Activated CD4-positive, alpha-beta memory T cell treated with anti-CD3 and anti-CD28 coated beads for 36 hours (primary cell): ENCODE results near the gene CENATAC. TPM values are rescaled to one million over a fixed set of nuclear protein-coding genes. Genes with fewer than 3 reads are reported as not detected.
"Not testable (repeated sequence)": the region's sequence is repeated elsewhere in the genome, so short reads cannot be mapped to it uniquely, and the experiment has no call there.

Experiments used
- CTCF ChIA-PET: fragments of 350-600 bp; sonication (Branson Sonifier 250); formaldehyde crosslinking; loops from one replicate; lab custom pipeline; 2021; ENCODE audit warnings: antibody characterized with exemption, inconsistent platforms; lab: Charles Lee
- POLR2A ChIA-PET: fragments of 350-600 bp; sonication (Branson Sonifier 250); formaldehyde crosslinking; loops from one replicate; lab custom pipeline; 2021; ENCODE audit warnings: antibody characterized with exemption; lab: Charles Lee
- DNase-seq: peaks from one replicate; pipeline ENCODE4 v3.0.0-alpha.2; 2020
- H3K27ac Mint-ChIP-seq: one replicate; pipeline ENCODE4 v1.8.0; 2021; ENCODE audit warnings: mixed read lengths
- H3K27me3 Mint-ChIP-seq: one replicate; pipeline ENCODE4 v1.8.0; 2021; ENCODE audit warnings: mixed read lengths
- H3K36me3 Mint-ChIP-seq: one replicate; pipeline ENCODE4 v1.8.0; 2021; ENCODE audit warnings: mixed read lengths
- H3K4me1 Mint-ChIP-seq: one replicate; pipeline ENCODE4 v1.8.0; 2021; ENCODE audit warnings: low read depth, mixed read lengths
- H3K4me3 Mint-ChIP-seq: one replicate; pipeline ENCODE4 v1.8.0; 2021; ENCODE audit warnings: mild to moderate bottlenecking, mixed read lengths
- H3K9me3 Mint-ChIP-seq: one replicate; pipeline ENCODE4 v1.8.0; 2021; ENCODE audit warnings: mixed read lengths
- intact Hi-C: fragments of 100-400 bp; cut with micrococcal nuclease; formaldehyde crosslinking; loops from one replicate; pipeline ENCODE4 v1.15.1; 2023
- microRNA-seq: library from miRNA; unstranded; fragments of <30 nt; microRNA quantifications from one replicate; pipeline ENCODE4 v1.2.0, GENCODE V29; 2022; ENCODE audit warnings: borderline number of aligned reads, borderline microRNAs expressed, borderline replicate concordance
- total RNA-seq, 2 experiments: library from RNA; stranded (reverse); gene quantifications; one replicate each; pipeline ENCODE4 v1.2.3, GENCODE V29; 2021

The CENATAC gene
- total RNA-seq, 2 experiments from 2014 or later = 21.4 to 22.3 TPM

DNA sequence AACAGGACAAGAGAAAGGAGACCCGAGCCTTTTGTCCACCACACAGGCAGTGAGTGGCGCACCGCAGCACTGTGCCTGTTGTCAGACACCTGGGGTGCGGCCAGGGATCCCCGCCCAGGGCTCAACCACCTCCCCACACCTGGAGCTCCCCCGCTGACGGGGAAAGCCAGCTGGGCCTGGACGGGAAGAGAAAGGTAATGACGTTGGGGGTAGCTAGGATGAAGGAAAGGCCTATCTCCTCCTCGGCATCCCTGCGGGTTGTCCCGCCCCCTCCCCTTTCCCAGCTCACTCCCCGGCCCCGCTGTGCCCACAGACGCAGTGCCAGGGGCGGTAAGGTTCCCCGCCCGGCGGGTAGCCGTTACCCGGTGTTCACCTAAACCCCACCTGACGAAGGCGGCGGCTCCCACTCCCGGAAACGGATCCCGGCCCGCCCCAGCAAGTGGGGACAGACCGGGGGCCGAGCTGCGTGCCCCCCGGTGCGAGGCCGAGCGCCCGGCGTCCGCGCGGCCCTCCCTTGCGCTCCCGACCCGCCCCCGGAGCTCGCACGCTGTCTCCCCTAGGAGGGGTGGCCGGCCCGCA is 58.6 kb downstream of the CENATAC start:
- Mint-ChIP-seq H3K36me3 (peaks cover 38% of the 10 kb centered on the region), H3K27ac (peak overlapping the region; percentile 94), H3K4me3 (peak overlapping the region; percentile 96), H3K9me3 (no peaks in the 10 kb centered on the region), H3K27me3 (no peaks in the 10 kb centered on the region), H3K4me1 (peaks cover 44% of the 10 kb centered on the region)
- intact Hi-C loops = loop anchor here (2.0 kb wide), 1 partner anchor 140 kb away; no protein-coding TSS in a partner anchor
- peak; percentile 56 for DNase-seq
- POLR2A ChIA-PET = interaction anchor here (0.5 to 4.7 kb wide), 12 partner anchors 9 to 265 kb away, joined by 3 to 35 read pairs (median 4); partner anchors contain the start of genes C2CD2L, DPAGT1, HINFP and HMBS
- CTCF ChIA-PET = interaction anchor here (0.6 to 2.0 kb wide), 10 partner anchors 9 to 150 kb away, joined by 3 to 12 read pairs (median 5); partner anchors contain the start of genes CBL, HMBS and VPS11

DNA sequence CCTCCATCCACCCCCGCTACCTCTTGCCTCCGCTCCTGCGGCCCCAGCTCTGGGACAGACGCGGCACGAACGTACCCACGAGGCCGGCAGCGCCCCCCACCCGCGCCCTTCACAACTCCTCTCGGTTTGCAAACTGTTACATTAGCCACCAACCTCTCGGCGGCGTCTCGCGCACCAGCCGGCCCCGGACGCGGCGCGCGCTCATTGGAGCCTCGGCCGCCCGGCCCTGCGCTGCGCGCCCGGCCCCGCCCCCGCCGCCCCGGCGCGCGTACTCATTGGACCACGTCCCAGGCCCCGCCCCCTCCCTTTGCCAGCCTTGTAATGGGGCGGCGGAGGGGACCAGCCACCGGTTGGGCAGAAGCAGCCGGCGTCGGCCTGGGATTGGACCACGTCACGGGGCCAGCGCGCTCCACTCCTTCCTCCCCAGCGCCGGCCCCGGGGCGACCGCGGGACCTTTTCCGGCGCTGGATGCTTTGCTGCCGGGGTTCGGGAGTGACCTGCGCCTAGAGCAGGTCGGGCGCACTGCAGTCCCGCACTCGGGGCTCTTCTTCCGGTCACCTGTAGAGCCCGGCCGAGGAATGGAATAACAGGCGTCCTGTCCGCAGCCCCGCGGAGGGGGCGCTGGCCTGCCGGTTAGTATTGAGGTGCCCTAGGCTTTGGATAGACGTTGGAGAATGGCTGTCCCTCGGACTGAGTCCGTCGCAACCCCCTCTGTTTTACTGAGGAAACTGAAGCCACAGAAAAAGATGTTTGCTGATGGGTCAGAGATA is 59.2 kb downstream of the CENATAC start, which contains the start of gene HYOU1:
HYOU1 (minus strand) TSS at position 206 of the 770 bp plus-strand sequence. CDS start 1,045 bp downstream, outside the sequence.
- Mint-ChIP-seq H3K4me1 (peaks cover 38% of the 10 kb centered on the region), H3K9me3 (no peaks in the 10 kb centered on the region), H3K27me3 (no peaks in the 10 kb centered on the region), H3K36me3 (peaks cover 33% of the 10 kb centered on the region), H3K27ac (peak within 1 kb of the TSS; percentile 94), H3K4me3 (peak within 1 kb of the TSS; percentile 96)
- DNase-seq = peak; percentile 99
- ChIA-PET POLR2A (interaction anchor here (0.5 to 4.7 kb wide), 10 partner anchors 9 to 50 kb away, joined by 3 to 35 read pairs (median 6); partner anchors contain the start of genes C2CD2L, DPAGT1, HMBS and VPS11), CTCF (interaction anchor here (0.7 to 2.0 kb wide), 10 partner anchors 10 to 283 kb away, joined by 3 to 12 read pairs (median 4); partner anchors contain the start of genes CBL and VPS11)
- intact Hi-C loops = loop anchor here (1.0 to 2.0 kb wide), 5 partner anchors 10 to 140 kb away; partner anchors contain the start of genes C2CD2L, RPS25, TRAPPC4 and VPS11

GRCh38 chr11:119059128-119059527 is 61.2 kb downstream of the CENATAC start:
- DNase-seq, H3K27ac Mint-ChIP-seq, H3K4me3 Mint-ChIP-seq, POLR2A ChIA-PET, intact Hi-C loops, CTCF ChIA-PET, H3K27me3 Mint-ChIP-seq, H3K9me3 Mint-ChIP-seq: not testable (repeated sequence)
- Mint-ChIP-seq H3K36me3 (peaks cover 15% of the 10 kb centered on the region), H3K4me1 (peaks cover 33% of the 10 kb centered on the region)

DNA sequence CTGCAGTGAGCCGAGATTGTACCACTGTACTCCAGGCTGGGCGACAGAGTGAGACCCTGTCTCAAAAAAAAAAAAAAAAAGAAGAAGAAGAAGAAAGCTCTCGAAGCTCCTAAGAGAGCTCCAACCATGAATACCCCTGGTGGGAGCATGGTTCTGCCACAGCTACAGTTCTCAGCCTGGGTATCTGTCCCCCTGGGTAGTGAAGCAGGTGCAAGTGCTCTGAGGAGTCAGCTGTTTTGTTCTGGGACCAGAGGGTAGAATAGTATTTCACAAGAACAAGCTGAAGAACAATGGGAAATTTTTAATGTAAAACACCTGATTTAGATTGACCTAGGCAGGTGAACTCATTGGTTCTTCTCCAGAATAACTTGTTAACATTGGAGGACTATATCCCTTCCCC is 63.3 kb downstream of the CENATAC start:
- Mint-ChIP-seq H3K36me3 (peaks cover 5% of the 10 kb centered on the region), H3K27me3 (no peaks in the 10 kb centered on the region), H3K27ac (no peak overlapping the region), H3K4me3 (no peak overlapping the region), H3K4me1 (peaks cover 32% of the 10 kb centered on the region), H3K9me3 (no peaks in the 10 kb centered on the region)
- intact Hi-C loops = no loop called here
- ChIA-PET POLR2A (no interaction called here), CTCF (no interaction called here)
- DNase-seq = no peak

GRCh38 chr11:119062779-119063178 is 64.8 kb downstream of the CENATAC start:
- Mint-ChIP-seq H3K9me3 (no peaks in the 10 kb centered on the region), H3K4me1 (peaks cover 36% of the 10 kb centered on the region), H3K36me3 (peaks cover 4% of the 10 kb centered on the region), H3K27me3 (no peaks in the 10 kb centered on the region), H3K27ac (no peak overlapping the region), H3K4me3 (no peak overlapping the region)
- intact Hi-C loops = no loop called here
- DNase-seq = no peak
- POLR2A ChIA-PET = interaction anchor here (1.5 kb wide), 1 partner anchor 32 kb away, joined by 5 read pairs; a partner anchor contains a TSS
- CTCF ChIA-PET = no interaction called here

DNA sequence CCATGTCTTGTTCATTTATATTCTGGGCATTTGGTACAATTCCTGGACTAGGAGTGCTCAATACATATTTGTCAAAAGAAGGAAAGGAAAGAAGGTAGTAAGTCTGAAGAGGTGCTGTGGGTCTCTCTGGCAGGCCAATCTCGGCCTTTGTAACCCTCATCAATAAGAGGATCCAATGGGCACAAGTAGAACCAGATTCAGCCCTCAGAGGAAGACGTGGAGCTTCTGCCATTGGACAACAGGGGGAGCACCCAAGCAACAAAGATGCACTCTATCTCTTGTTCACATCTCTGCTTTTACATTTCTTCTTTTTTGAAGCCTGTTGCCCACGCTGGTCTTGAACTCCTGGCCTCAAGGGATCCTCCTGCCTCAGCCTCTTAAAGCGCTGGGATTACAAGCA is 67.4 kb downstream of the CENATAC start:
- CTCF ChIA-PET = interaction anchor here (0.6 to 1.3 kb wide), 5 partner anchors 9 to 131 kb away, joined by 3 to 6 read pairs (median 4); no protein-coding TSS in a partner anchor
- Mint-ChIP-seq H3K4me3 (no peak overlapping the region), H3K36me3 (peaks cover 10% of the 10 kb centered on the region), H3K27ac (no peak overlapping the region), H3K27me3 (no peaks in the 10 kb centered on the region), H3K9me3 (no peaks in the 10 kb centered on the region), H3K4me1 (peaks cover 38% of the 10 kb centered on the region)
- POLR2A ChIA-PET = interaction anchor here (0.8 kb wide), 1 partner anchor 41 kb away, joined by 3 read pairs; no protein-coding TSS in a partner anchor
- intact Hi-C loops = loop anchor here (1.0 to 5.0 kb wide), 2 partner anchors 131 to 272 kb away; no protein-coding TSS in a partner anchor
- DNase-seq = peak; percentile 66

Small RNA genes within 50 kb of the gene (microRNA-seq; reads per million reads assigned to microRNA genes)
- gene MIR3656 = not detected

Other genes with a start within 250 kb of the CENATAC start
- 100 to 1,000 TPM; 175 to 180 TPM for gene DDX6, start 207.0 kb upstream of the CENATAC start, total RNA-seq
- gene CXCR5, start 114.2 kb upstream of the CENATAC start, total RNA-seq = 10 to 100 TPM; 28.0 to 28.3 TPM
- 10 to 100 TPM; 28.2 to 31.8 TPM for gene BCL9L, start 72.2 kb upstream of the CENATAC start, total RNA-seq
- gene UPK2, start 41.8 kb upstream of the CENATAC start, total RNA-seq = not detected
- gene FOXR1, start 26.4 kb upstream of the CENATAC start, total RNA-seq = not detected
- gene RPS25, start 20.2 kb downstream of the CENATAC start, total RNA-seq = 1,000 to 10,000 TPM; 1,852 to 1,922 TPM
- 10 to 100 TPM; 86.4 to 87.8 TPM for gene TRAPPC4, start 20.6 kb downstream of the CENATAC start, total RNA-seq
- 10 to 100 TPM; 33.4 to 37.0 TPM for gene SLC37A4, start 32.7 kb downstream of the CENATAC start, total RNA-seq
- 100 to 1,000 TPM; 127 to 136 TPM for gene HYOU1, start 59.1 kb downstream of the CENATAC start, total RNA-seq
- gene VPS11, start 69.7 kb downstream of the CENATAC start, total RNA-seq = 10 to 100 TPM; 19.2 to 21.1 TPM
- gene HMBS, start 86.7 kb downstream of the CENATAC start, total RNA-seq = 10 to 100 TPM; 31.2 to 33.8 TPM
- 10 to 100 TPM; 64.4 to 66.9 TPM for gene DPAGT1, start 103.7 kb downstream of the CENATAC start, total RNA-seq
- 10 to 100 TPM; 23.6 to 25.2 TPM for gene C2CD2L, start 109.2 kb downstream of the CENATAC start, total RNA-seq
- 10 to 100 TPM; 22.3 to 24.3 TPM for gene HINFP, start 123.4 kb downstream of the CENATAC start, total RNA-seq
- not detected for gene ABCG4, start 150.9 kb downstream of the CENATAC start, total RNA-seq
- gene NLRX1, start 170.6 kb downstream of the CENATAC start, total RNA-seq = 10 to 100 TPM; 18.4 to 18.7 TPM
- gene NHERF4, start 187.3 kb downstream of the CENATAC start, total RNA-seq = under 1 TPM in 1 of 2 experiments, not detected in 1; 0.36 TPM
- 10 to 100 TPM; 30.8 to 31.2 TPM for gene CBL, start 208.2 kb downstream of the CENATAC start, total RNA-seq